Adipocyte (in vitro differentiated cells): ENCODE measurements around the gene MBNL2.

Experiments
- DNase-seq: peaks from one replicate; pipeline ENCODE4 v3.0.0-alpha.2; 2015; ENCODE audit warnings: low read depth
- H3K27me3 ChIP-seq: replicated peaks from 2 replicates; pipeline ENCODE4 v1.7.0; 2013; ENCODE audit warnings: mild to moderate bottlenecking, low read length, moderate library complexity; ENCODE audit not compliant: control insufficient read depth, insufficient read depth
- H3K36me3 ChIP-seq: 2 replicates; pipeline ENCODE4 v1.7.0; 2013; ENCODE audit warnings: low read length, mild to moderate bottlenecking, moderate library complexity; ENCODE audit not compliant: control insufficient read depth, insufficient read depth, severe bottlenecking
- H3K4me1 ChIP-seq: 2 replicates; pipeline ENCODE4 v1.7.0; 2013; ENCODE audit warnings: mild to moderate bottlenecking, low read length, moderate library complexity; ENCODE audit not compliant: control insufficient read depth, insufficient read depth
- H3K4me3 ChIP-seq: 2 replicates; pipeline ENCODE4 v1.7.0; 2013; ENCODE audit warnings: mild to moderate bottlenecking, low read length, moderate library complexity
- H3K9ac ChIP-seq: 2 replicates; pipeline ENCODE4 v1.7.0; 2013; ENCODE audit warnings: mild to moderate bottlenecking, low read length, moderate library complexity
- H3K9me3 ChIP-seq: 2 replicates; pipeline ENCODE4 v1.7.0; 2013; ENCODE audit warnings: mild to moderate bottlenecking, low read length, moderate library complexity; ENCODE audit not compliant: control insufficient read depth

MBNL2 gene

GRCh38 chr13:97295283-97296182, 73.4 kb downstream of the MBNL2 start:
- Histone ChIP-seq H3K27me3 (no peaks in the 10 kb centered on the region), H3K9me3 (no peaks in the 10 kb centered on the region), H3K9ac (no peak overlapping the region), H3K4me1 (peaks cover 38% of the 10 kb centered on the region), H3K4me3 (no peak overlapping the region), H3K36me3 (peaks cover 12% of the 10 kb centered on the region)
- peak; percentile 55 for DNase-seq

DNA sequence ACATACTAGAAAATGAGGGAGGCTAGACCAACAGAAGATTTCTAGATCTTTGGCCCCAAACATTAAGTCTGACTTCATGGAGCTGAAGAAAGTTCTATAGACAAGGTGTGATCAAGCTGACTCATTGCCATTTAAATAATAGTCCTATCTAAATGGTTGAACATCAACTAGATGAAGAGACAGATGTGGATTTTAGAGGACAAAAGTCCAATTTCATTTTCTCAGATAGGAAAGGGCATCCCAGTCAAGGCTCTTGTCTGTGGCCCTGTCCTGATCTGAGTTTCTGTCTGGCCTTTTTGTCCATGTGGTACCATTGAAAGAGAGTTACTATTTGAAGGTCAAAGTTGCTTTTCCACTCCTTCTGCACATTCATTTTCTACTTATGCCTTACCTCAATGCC, 74.6 kb downstream of the MBNL2 start:
- DNase-seq: no peak
- Histone ChIP-seq H3K4me1 (peaks cover 34% of the 10 kb centered on the region), H3K4me3 (no peak overlapping the region), H3K9me3 (no peaks in the 10 kb centered on the region), H3K9ac (no peak overlapping the region), H3K36me3 (peaks cover 12% of the 10 kb centered on the region), H3K27me3 (no peaks in the 10 kb centered on the region)

DNA sequence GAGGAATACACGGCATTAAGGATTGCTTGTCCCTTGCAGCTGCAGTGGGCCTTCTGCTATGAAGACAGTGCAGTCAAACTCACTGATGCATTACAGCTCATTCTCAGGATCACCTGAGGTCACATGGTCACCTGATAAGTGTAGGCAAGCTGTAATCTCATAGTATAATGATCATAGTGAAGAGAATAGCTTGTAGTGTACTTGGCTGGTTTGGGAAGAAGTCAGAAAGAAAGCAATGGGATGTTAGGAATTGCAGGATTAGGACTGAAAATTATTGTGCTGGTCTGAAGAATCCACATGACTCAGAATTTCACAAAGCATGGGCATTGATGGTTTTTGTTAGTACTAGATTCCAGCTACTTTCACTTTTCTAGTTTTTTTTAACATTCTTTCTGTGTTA, 76.7 kb downstream of the MBNL2 start:
- Histone ChIP-seq H3K9ac (no peak overlapping the region), H3K36me3 (peaks cover 12% of the 10 kb centered on the region), H3K4me1 (peaks cover 34% of the 10 kb centered on the region), H3K9me3 (no peaks in the 10 kb centered on the region), H3K4me3 (no peak overlapping the region), H3K27me3 (no peaks in the 10 kb centered on the region)
- peak; percentile 47 for DNase-seq

- peaks cover 28% of the 10 kb centered on the region for H3K4me1 ChIP-seq
- H3K27me3 ChIP-seq: no peaks in the 10 kb centered on the region
- no peak overlapping the region for H3K9ac ChIP-seq
- H3K4me3 ChIP-seq: no peak overlapping the region
- H3K36me3 ChIP-seq: peaks cover 12% of the 10 kb centered on the region
- H3K9me3 ChIP-seq: no peaks in the 10 kb centered on the region
- no peak for DNase-seq
Observed at GRCh38 chr13:97300871-97301270, 78.7 kb downstream of the MBNL2 start.

- Histone ChIP-seq H3K9me3 (no peaks in the 10 kb centered on the region), H3K4me3 (no peak overlapping the region), H3K4me1 (peaks cover 23% of the 10 kb centered on the region), H3K27me3 (no peaks in the 10 kb centered on the region), H3K9ac (no peak overlapping the region), H3K36me3 (peaks cover 14% of the 10 kb centered on the region)
- DNase-seq: no peak
Observed at GRCh38 chr13:97301382-97302095, 79.4 kb downstream of the MBNL2 start.

- H3K4me3 ChIP-seq: no peak overlapping the region
- no peak for DNase-seq
- no peak overlapping the region for H3K9ac ChIP-seq
- H3K9me3 ChIP-seq: no peaks in the 10 kb centered on the region
- no peaks in the 10 kb centered on the region for H3K27me3 ChIP-seq
- H3K4me1 ChIP-seq: peaks cover 24% of the 10 kb centered on the region
- H3K36me3 ChIP-seq: peaks cover 8% of the 10 kb centered on the region
Observed at GRCh38 chr13:97302611-97303010, 80.5 kb downstream of the MBNL2 start.

DNA sequence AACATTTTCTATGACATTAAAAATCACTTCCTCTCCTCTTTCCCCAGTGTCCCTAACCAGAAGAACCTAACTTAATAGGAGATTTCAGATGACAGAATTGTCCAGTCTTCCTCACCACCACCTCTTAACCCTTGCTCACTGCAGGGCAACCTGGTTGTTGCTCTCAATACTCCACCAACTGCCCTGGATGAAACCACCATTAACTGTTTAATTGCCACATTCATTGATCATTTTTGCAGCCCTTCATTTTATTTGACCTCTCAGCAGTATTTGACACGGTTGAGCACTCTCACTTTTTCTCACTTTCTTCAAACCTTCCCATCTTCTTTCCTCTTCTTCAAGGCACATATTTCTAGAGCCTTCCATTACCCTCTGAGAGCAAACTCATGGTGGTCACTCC, 84.0 kb downstream of the MBNL2 start:
- Histone ChIP-seq H3K36me3 (peaks cover 2% of the 10 kb centered on the region), H3K4me1 (peaks cover 31% of the 10 kb centered on the region), H3K9ac (no peak overlapping the region), H3K4me3 (no peak overlapping the region), H3K27me3 (no peaks in the 10 kb centered on the region), H3K9me3 (no peaks in the 10 kb centered on the region)
- no peak for DNase-seq

DNA sequence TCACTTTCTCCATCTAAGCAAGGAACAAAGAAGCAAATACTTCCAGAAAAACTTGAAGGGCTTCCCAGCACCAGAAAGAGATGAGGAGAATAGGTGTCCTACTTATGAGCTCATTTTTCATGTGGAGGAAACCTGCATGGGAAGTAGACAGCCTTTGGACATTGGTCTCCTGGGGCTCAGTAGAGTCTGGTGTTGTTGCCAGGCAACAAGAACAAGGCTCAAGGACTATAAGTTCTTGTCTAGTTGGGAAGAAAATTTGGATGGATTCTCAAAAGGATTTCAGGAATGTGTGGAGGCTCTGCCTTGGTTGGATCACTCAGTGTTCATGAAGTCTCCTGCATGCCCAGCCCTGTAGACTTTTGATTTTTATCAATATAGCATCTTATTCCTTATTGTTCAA, 84.5 kb downstream of the MBNL2 start:
- Histone ChIP-seq H3K4me3 (no peak overlapping the region), H3K9me3 (no peaks in the 10 kb centered on the region), H3K27me3 (no peaks in the 10 kb centered on the region), H3K4me1 (peaks cover 31% of the 10 kb centered on the region), H3K9ac (no peak overlapping the region), H3K36me3 (peaks cover 2% of the 10 kb centered on the region)
- DNase-seq: peak; percentile 31

DNA sequence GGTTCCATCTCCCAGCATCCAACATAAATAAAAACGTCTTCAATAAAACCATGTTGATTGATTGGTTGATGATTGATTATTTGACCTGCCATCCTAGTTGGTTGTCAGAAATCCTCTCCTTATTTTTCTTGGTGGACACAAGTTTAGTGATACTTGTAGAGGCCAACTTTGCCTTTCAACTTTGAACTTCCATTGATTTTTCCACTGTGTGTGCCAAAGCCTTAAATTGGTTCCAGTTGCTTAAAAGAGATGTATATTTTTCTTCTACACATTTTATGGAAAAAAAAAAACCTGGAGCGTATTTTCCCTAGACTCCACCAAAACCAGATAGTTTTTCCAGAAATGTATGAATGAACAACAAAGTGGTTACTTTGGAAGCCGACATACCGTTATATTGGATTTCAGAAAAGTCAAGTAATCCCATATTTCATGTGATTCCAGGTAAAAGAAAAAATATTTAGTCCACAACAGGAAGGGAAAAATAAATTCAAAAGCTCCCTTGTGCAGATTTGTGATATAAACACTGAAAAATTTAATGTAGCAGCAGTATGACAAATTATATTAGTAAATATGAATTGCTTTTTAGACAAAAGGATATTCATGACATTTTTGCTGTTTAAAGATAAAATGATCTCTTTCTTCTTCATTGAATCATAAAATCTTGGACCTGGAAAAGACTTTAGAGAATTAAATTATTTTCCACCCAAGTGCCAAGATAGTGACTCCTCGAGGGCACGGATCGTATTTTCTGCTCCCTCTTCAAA, 85.2 kb downstream of the MBNL2 start:
- Histone ChIP-seq H3K4me3 (peak overlapping the region; percentile 8), H3K36me3 (peaks cover 2% of the 10 kb centered on the region), H3K9me3 (no peaks in the 10 kb centered on the region), H3K27me3 (no peaks in the 10 kb centered on the region), H3K4me1 (peaks cover 31% of the 10 kb centered on the region), H3K9ac (peak overlapping the region; percentile 29)
- no peak for DNase-seq

DNA sequence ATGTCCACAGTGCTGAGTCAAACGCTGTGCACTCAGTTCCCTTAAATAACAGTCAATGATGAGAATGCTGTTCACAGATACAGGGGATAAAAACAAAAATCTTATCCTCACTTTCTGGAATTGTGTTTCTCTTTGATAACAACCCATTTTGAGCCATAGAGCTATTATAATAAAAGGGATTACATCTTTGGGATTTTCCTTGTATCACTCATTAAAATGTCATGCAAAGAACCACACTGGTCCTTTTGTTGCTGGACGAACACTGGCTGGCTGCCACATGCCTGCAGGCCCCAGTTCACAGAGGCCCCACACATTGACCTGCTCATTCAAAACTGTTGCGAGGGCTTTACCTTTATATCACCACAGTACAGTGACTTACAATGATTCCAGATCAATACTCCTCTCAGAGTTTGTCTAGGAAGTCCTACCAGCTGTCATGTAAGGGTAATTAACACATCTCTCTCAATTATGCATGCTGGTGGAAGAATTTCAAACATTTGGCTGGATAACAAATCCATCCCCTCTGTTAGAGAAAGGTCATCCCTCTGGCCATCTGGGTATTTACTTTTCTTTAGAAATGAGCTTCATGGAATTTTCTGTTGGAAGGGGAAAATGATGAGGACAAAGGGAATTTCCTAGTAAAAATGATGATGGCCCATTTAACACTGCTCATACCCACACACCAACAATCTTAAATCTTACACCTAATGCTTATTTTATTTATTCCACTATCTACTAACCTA, 85.9 kb downstream of the MBNL2 start:
- DNase-seq: peak; percentile 67
- Histone ChIP-seq H3K27me3 (no peaks in the 10 kb centered on the region), H3K36me3 (peaks cover 2% of the 10 kb centered on the region), H3K9ac (peak overlapping the region; percentile 29), H3K4me1 (peaks cover 31% of the 10 kb centered on the region), H3K9me3 (no peaks in the 10 kb centered on the region), H3K4me3 (peak overlapping the region; percentile 4)
